GM12878 (cell line): Measurements from ENCODE around the gene RTP5. TPM values are rescaled to one million over a fixed set of nuclear protein-coding genes. Genes with fewer than 3 reads are reported as not detected.

ENCODE experiments used
- ATF7 ChIP-seq: fragments of 450-650 bp; IDR thresholded peaks from 2 replicates; pipeline ENCODE4 v1.6.1; 2016; ENCODE audit warnings: low read depth, mild to moderate bottlenecking
- BCL11A ChIP-seq: IDR thresholded peaks from 2 replicates; pipeline ENCODE4 v1.6.1; 2011; ENCODE audit warnings: low read depth, low read length
- BHLHE40 ChIP-seq, 2 experiments: fragments of 450-650 bp in 1 of 2; IDR thresholded peaks; 2 replicates each; pipeline ENCODE4 v1.6.1; 2011 to 2017; ENCODE audit warnings: low read depth in 2 of 2, borderline replicate concordance in 1 of 2, improper control_type of control experiment in 1 of 2, low read length in 1 of 2, mild to moderate bottlenecking in 1 of 2
- GATAD2B ChIP-seq: fragments of 450-650 bp; conservative IDR thresholded peaks from 2 replicates; pipeline ENCODE4 v1.6.1; 2017; ENCODE audit warnings: low read depth, mild to moderate bottlenecking, moderate library complexity
- LARP7 ChIP-seq: fragments of 450-650 bp; IDR thresholded peaks from 2 replicates; pipeline ENCODE4 v1.6.1; 2017; ENCODE audit warnings: mild to moderate bottlenecking
- MEF2A ChIP-seq: IDR thresholded peaks from 2 replicates; pipeline ENCODE4 v1.6.1; 2011; ENCODE audit warnings: low read depth, mild to moderate bottlenecking, low read length, moderate library complexity; ENCODE audit not compliant: insufficient read depth
- MEF2B ChIP-seq: fragments of 450-650 bp; IDR thresholded peaks from 2 replicates; pipeline ENCODE4 v1.6.1; 2018; ENCODE audit warnings: mild to moderate bottlenecking, moderate library complexity; ENCODE audit not compliant: partially characterized antibody, poor library complexity, severe bottlenecking
- MTA2 ChIP-seq: fragments of 450-650 bp; IDR thresholded peaks from 2 replicates; pipeline ENCODE4 v1.6.1; 2016; ENCODE audit warnings: low read depth, mild to moderate bottlenecking, moderate library complexity
- MXI1 ChIP-seq: fragments of 150-350 bp; IDR thresholded peaks from 2 replicates; pipeline ENCODE4 v1.6.1; 2011; ENCODE audit warnings: low read depth, mild to moderate bottlenecking, inconsistent platforms, low read length, improper control_type of control experiment
- MYC ChIP-seq: IDR thresholded peaks from 2 replicates; pipeline ENCODE4 v1.6.1; 2011; ENCODE audit warnings: mild to moderate bottlenecking, low read length, moderate library complexity, inconsistent platforms; ENCODE audit not compliant: insufficient read depth, insufficient replicate concordance, insufficient read length, severe bottlenecking
- NBN ChIP-seq: fragments of 450-650 bp; IDR thresholded peaks from 2 replicates; pipeline ENCODE4 v1.6.1; 2016
- POLR2A ChIP-seq: IDR thresholded peaks from 2 replicates; pipeline ENCODE4 v1.6.1; 2011; ENCODE audit warnings: low read depth, mild to moderate bottlenecking, low read length
- POLR2AphosphoS5 ChIP-seq: IDR thresholded peaks from 2 replicates; pipeline ENCODE4 v1.6.1; 2011; ENCODE audit warnings: mild to moderate bottlenecking, low read length, inconsistent platforms
- RAD21 ChIP-seq: IDR thresholded peaks from 2 replicates; pipeline ENCODE4 v1.6.1; 2011; ENCODE audit warnings: mild to moderate bottlenecking, low read depth, low read length, moderate library complexity; ENCODE audit not compliant: insufficient read depth
- RB1 ChIP-seq: fragments of 450-650 bp; formaldehyde crosslinking; IDR thresholded peaks from 2 replicates; pipeline ENCODE4 v1.6.1; 2017; ENCODE audit warnings: mild to moderate bottlenecking, borderline replicate concordance
- RUNX3 ChIP-seq: IDR thresholded peaks from 2 replicates; pipeline ENCODE4 v1.6.1; 2012; ENCODE audit warnings: low read length, inconsistent platforms
- SMAD1 ChIP-seq: fragments of 450-650 bp; IDR thresholded peaks from 2 replicates; pipeline ENCODE4 v1.6.1; 2018; ENCODE audit warnings: mild to moderate bottlenecking, low read depth; ENCODE audit not compliant: partially characterized antibody
- SMC3 ChIP-seq: IDR thresholded peaks from 2 replicates; pipeline ENCODE4 v1.6.1; 2011; ENCODE audit warnings: low read length, improper control_type of control experiment, borderline replicate concordance
- SPI1 ChIP-seq: IDR thresholded peaks from 2 replicates; pipeline ENCODE4 v1.6.1; 2011; ENCODE audit warnings: low read depth, mild to moderate bottlenecking, low read length, moderate library complexity, borderline replicate concordance; ENCODE audit not compliant: insufficient read depth
- TAF1 ChIP-seq: IDR thresholded peaks from 2 replicates; pipeline ENCODE4 v1.6.1; 2011; ENCODE audit warnings: mild to moderate bottlenecking, low read depth, low read length, borderline replicate concordance
- TBL1XR1 ChIP-seq: IDR thresholded peaks from 2 replicates; pipeline ENCODE4 v1.6.1; 2012; ENCODE audit warnings: low read depth, low read length, improper control_type of control experiment
- USF2 ChIP-seq: IDR thresholded peaks from 2 replicates; pipeline ENCODE4 v1.6.1; 2011; ENCODE audit warnings: low read depth, low read length, improper control_type of control experiment, borderline replicate concordance
- WRNIP1 ChIP-seq: IDR thresholded peaks from 2 replicates; pipeline ENCODE4 v1.6.1; 2011; ENCODE audit warnings: low read depth, low read length, improper control_type of control experiment, borderline replicate concordance
- YY1 ChIP-seq: IDR thresholded peaks from 2 replicates; pipeline ENCODE4 v1.6.1; 2011; ENCODE audit warnings: low read depth, mild to moderate bottlenecking, low read length
- ZNF622 ChIP-seq: fragments of 450-650 bp; IDR thresholded peaks from 2 replicates; pipeline ENCODE4 v1.6.1; 2017; ENCODE audit warnings: mild to moderate bottlenecking, inconsistent platforms
- polyA plus RNA-seq, 11 experiments: library from polyadenylated mRNA; depleted of rRNA in 4 of 11; unstranded in 6 of 11; stranded (reverse) in 5 of 11; fragments of >200 nt; fragmentation: Nextera tagmentation in 4 of 11; fragmentation: Illumina TruSeq in 1 of 11; extraction: Ambion mirVana in 4 of 11; extraction: Trizol in 1 of 11; gene quantifications; 1 replicate in 1 of 11; 2 replicates in 10 of 11; pipeline versions ENCODE4 v1.2.1 to v1.2.3, GENCODE V29; 2011 to 2016; ENCODE audit warnings: inconsistent platforms in 2 of 11, missing spikeins in 2 of 11, low read depth in 1 of 11
- total RNA-seq, 4 experiments: library from RNA; depleted of rRNA in 3 of 4; stranded (reverse); fragments of >200 nt in 3 of 4; fragmentation: Illumina TruSeq in 1 of 4; extraction: Trizol in 1 of 4; gene quantifications; 2 replicates each; pipeline versions ENCODE4 v1.2.1 to v1.2.3, GENCODE V29; 2013 to 2021
- TF ChIP-seq, protein P1 (sequence below): fragments of 450-650 bp; IDR thresholded peaks from 2 replicates; pipeline ENCODE4 v1.6.1; 2016; ENCODE audit warnings: mild to moderate bottlenecking
- TF ChIP-seq, protein P2 (sequence below): fragments of 450-650 bp; IDR thresholded peaks from 2 replicates; pipeline ENCODE4 v1.6.1; 2016; ENCODE audit warnings: mild to moderate bottlenecking, moderate library complexity, borderline replicate concordance

The RTP5 gene
- total and polyA plus RNA-seq, 10 of the 15 experiments (the other 5 are each of a cell fraction or from before 2014, with no cell fraction given) = 0.05 TPM; not detected in 9

GRCh38 chr2:241882091-241882625, 12.6 kb downstream of the RTP5 start (continued):
- TF ChIP-seq USF2 = peak; percentile 24
- TF ChIP-seq MTA2 = peak; percentile 56
- 0 out of 2 replicates have a peak, but pooled peaks have one; percentile 18 for TF ChIP-seq BCL11A
- TF ChIP-seq GATAD2B = peak; percentile 88
- TF ChIP-seq POLR2AphosphoS5 = peak; percentile 68
- peak; percentile 25 for TF ChIP-seq RAD21
- no peak for TF ChIP-seq ZNF622
- no peak for TF ChIP-seq SMAD1
- TF ChIP-seq POLR2A = peak; percentile 82
- peak in 1 of 2 experiments; percentile 59; a peak in 2 of 4 replicates for TF ChIP-seq BHLHE40 (IDR thresholded peaks at IDR 0.05; ENCODE audit: borderline replicate concordance in 1 of 2, low read depth in 2 of 2, low read length in 1 of 2)
- no peak for TF ChIP-seq TBL1XR1
- no peak for TF ChIP-seq TAF1
- TF ChIP-seq SPI1 = peak; percentile 92
- TF ChIP-seq SMC3 = 0 out of 2 replicates have a peak, but pooled peaks have one; percentile 2
- TF ChIP-seq, protein P1, sequence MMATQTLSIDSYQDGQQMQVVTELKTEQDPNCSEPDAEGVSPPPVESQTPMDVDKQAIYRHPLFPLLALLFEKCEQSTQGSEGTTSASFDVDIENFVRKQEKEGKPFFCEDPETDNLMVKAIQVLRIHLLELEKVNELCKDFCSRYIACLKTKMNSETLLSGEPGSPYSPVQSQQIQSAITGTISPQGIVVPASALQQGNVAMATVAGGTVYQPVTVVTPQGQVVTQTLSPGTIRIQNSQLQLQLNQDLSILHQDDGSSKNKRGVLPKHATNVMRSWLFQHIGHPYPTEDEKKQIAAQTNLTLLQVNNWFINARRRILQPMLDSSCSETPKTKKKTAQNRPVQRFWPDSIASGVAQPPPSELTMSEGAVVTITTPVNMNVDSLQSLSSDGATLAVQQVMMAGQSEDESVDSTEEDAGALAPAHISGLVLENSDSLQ = peak; percentile 20; the same call in 1 of the 2 replicates
- peak; percentile 28; the same call in 1 of the 2 replicates for TF ChIP-seq MXI1
- TF ChIP-seq WRNIP1 = no peak
- TF ChIP-seq MEF2B = peak; percentile 23
- 0 out of 2 replicates have a peak, but pooled peaks have one; percentile 8 for TF ChIP-seq ATF7
- TF ChIP-seq MEF2A = no peak
- TF ChIP-seq RB1 = peak; percentile 75; the same call in 1 of the 2 replicates
- TF ChIP-seq, protein P2, sequence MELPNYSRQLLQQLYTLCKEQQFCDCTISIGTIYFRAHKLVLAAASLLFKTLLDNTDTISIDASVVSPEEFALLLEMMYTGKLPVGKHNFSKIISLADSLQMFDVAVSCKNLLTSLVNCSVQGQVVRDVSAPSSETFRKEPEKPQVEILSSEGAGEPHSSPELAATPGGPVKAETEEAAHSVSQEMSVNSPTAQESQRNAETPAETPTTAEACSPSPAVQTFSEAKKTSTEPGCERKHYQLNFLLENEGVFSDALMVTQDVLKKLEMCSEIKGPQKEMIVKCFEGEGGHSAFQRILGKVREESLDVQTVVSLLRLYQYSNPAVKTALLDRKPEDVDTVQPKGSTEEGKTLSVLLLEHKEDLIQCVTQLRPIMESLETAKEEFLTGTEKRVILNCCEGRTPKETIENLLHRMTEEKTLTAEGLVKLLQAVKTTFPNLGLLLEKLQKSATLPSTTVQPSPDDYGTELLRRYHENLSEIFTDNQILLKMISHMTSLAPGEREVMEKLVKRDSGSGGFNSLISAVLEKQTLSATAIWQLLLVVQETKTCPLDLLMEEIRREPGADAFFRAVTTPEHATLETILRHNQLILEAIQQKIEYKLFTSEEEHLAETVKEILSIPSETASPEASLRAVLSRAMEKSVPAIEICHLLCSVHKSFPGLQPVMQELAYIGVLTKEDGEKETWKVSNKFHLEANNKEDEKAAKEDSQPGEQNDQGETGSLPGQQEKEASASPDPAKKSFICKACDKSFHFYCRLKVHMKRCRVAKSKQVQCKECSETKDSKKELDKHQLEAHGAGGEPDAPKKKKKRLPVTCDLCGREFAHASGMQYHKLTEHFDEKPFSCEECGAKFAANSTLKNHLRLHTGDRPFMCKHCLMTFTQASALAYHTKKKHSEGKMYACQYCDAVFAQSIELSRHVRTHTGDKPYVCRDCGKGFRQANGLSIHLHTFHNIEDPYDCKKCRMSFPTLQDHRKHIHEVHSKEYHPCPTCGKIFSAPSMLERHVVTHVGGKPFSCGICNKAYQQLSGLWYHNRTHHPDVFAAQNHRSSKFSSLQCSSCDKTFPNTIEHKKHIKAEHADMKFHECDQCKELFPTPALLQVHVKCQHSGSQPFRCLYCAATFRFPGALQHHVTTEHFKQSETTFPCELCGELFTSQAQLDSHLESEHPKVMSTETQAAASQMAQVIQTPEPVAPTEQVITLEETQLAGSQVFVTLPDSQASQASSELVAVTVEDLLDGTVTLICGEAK = peak; percentile 18; the same call in 1 of the 2 replicates
- TF ChIP-seq LARP7 = peak; percentile 79
- TF ChIP-seq NBN = peak; percentile 40; the same call in 1 of the 2 replicates
- TF ChIP-seq MYC = peak; percentile 37
- peak; percentile 42; the same call in 1 of the 2 replicates for TF ChIP-seq RUNX3
- TF ChIP-seq YY1 = no peak
